PFSK-1 (cell line): ENCODE data around the gene EVX2.

Experiments
- FOXP2 ChIP-seq: optimal IDR thresholded peaks from 2 replicates; pipeline ENCODE3; 2011; ENCODE audit warnings: borderline replicate concordance, control low read depth, inconsistent platforms; ENCODE audit not compliant: insufficient read depth; ENCODE audit errors: extremely low read length, extremely low read depth
- POLR2AphosphoS5 ChIP-seq: IDR thresholded peaks from 2 replicates; pipeline ENCODE4 v1.6.1; 2012; ENCODE audit warnings: low read depth, mild to moderate bottlenecking, control low read depth, low read length, moderate library complexity
- REST ChIP-seq, 2 experiments: IDR thresholded peaks; 2 replicates each; pipeline versions ENCODE4 v1.6.1 to v1.8.0; 2011 to 2012; ENCODE audit warnings: low read depth in 2 of 2, low read length in 2 of 2, control low read depth in 1 of 2, inconsistent platforms in 1 of 2, mild to moderate bottlenecking in 1 of 2, moderate library complexity in 1 of 2; ENCODE audit not compliant: insufficient read depth in 1 of 2
- SIN3A ChIP-seq: IDR thresholded peaks from 2 replicates; pipeline ENCODE4 v1.6.1; 2012; ENCODE audit warnings: mild to moderate bottlenecking, low read length, moderate library complexity, borderline replicate concordance; ENCODE audit not compliant: insufficient read depth
- TAF1 ChIP-seq: IDR thresholded peaks from 2 replicates; pipeline ENCODE4 v1.6.1; 2012; ENCODE audit warnings: low read length, control low read depth, borderline replicate concordance; ENCODE audit not compliant: insufficient read depth

EVX2 gene

DNA sequence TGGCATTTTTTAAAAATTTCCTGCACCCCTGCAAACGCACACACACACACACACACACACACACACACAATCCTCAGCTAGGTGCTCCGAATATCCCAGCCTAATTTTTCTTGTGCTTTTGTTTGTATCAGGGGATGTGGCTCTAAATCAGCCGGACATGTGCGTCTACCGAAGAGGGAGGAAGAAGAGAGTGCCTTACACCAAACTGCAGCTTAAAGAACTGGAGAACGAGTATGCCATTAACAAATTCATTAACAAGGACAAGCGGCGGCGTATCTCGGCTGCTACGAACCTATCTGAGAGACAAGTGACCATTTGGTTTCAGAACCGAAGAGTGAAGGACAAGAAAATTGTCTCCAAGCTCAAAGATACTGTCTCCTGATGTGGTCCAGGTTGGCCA is 10.6 kb upstream of the EVX2 start:
- TF ChIP-seq REST (IDR thresholded peaks at IDR 0.05; ENCODE audit: insufficient read depth in 1 of 2, low read depth in 2 of 2, low read length in 2 of 2) (no peak), TAF1 (no peak), POLR2AphosphoS5 (no peak), FOXP2 (no peak), SIN3A (no peak)

GRCh38 chr2:176093898-176094249 is 10.1 kb upstream of the EVX2 start:
- no peak for TF ChIP-seq SIN3A

GRCh38 chr2:176093145-176093897 is 9.6 kb upstream of the EVX2 start:
- TF ChIP-seq FOXP2: no peak
- TF ChIP-seq TAF1: no peak
- TF ChIP-seq SIN3A: no peak
- TF ChIP-seq REST (IDR thresholded peaks at IDR 0.05; ENCODE audit: insufficient read depth in 1 of 2, low read depth in 2 of 2, low read length in 2 of 2): no peak
- no peak for TF ChIP-seq POLR2AphosphoS5

DNA sequence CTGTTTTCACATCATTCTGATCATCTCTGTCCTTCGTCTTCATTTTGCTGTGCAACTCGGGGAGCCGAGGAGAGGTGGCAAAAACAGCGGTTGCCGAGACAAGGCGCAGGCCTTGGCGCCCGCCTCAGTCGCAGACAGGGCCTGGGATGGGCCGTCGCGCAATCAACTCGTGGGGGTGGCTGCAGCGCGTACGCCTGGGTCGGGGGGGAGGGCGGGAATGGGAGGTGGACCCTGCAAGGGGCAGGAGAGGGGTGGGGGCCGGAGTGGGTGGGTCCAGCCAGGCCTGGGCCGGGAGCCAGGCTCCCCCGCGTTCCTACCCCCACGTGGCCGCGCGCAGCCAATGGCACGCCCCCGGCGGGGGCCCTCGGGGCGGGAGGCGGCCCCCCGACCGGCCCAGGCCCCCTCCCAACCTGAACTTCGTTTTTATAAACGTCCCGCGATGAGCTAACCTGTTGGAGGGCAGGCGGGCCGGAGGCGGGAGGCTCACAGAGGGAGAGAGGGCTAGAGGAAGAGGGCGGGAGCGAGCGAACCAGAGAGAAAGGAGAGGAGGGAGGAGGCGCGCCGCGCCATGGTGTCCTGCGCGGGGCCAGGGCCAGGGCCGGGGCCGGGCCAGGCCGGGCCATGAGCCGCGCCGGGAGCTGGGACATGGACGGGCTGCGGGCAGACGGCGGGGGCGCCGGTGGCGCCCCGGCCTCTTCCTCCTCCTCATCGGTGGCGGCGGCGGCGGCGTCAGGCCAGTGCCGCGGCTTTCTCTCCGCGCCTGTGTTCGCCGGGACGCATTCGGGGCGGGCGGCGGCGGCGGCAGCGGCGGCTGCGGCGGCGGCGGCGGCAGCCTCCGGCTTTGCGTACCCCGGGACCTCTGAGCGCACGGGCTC is 8.7 kb upstream of the EVX2 start, which contains the start of gene HOXD13:
HOXD13 (plus strand) TSS at position 452 of the 875 bp plus-strand sequence; CDS start at position 622, 170 bp downstream.
- TF ChIP-seq FOXP2 (no peak), POLR2AphosphoS5 (no peak), TAF1 (no peak), REST (IDR thresholded peaks at IDR 0.05; ENCODE audit: insufficient read depth in 1 of 2, low read depth in 2 of 2, low read length in 2 of 2) (no peak), SIN3A (no peak)

DNA sequence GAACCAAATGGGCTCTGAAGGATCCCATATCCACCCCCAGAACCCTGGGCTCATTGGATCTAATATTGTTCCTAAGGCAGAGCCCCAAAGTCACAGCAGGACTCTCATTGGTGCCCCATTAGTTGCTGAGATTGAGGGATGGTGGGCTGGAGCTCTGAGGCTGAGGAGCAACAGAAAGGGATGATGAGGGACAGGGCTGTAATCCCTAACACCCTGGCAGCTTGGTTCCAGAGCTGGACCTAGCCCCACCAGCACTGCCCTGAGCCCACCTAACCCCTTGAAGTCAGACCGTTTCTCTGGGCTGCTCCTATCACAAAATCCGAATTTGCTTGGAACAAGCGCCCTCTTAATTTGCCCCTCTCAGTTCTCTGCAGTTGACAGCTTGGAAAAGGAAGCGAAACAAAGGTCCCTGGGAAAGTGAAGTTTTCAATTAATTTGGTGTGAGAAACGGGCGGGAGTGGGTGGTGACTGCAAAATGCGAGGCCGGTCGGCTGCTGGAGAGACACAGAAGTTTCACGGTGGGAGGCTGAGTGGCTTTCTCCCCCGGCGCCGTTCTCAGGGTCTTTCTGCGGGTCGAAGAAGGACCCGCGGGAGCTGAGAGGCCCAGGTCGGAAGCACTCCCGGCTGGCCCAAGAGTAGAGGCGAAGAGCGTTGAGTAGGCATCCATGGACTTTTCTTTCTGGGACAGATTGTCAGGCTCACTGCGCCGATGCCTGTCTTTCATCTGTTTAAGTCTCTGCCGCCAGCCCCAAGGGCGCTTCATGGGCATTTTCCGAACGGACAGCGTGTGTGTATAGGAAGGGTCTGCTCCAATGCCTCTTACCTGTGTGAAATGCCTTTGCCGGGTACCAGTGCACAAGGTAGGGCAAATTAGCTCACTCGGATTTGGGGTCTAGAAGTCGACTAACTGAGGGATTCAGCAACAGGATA is 7.8 kb upstream of the EVX2 start:
- TF ChIP-seq SIN3A (no peak), REST (IDR thresholded peaks at IDR 0.05; ENCODE audit: insufficient read depth in 1 of 2, low read depth in 2 of 2, low read length in 2 of 2) (no peak), FOXP2 (no peak), POLR2AphosphoS5 (no peak), TAF1 (no peak)
